OCI-LY1 (cell line): ENCODE measurements around the gene CSRP1.

Experiments used
- H2AFZ ChIP-seq: fragments of 200-600 bp; sonication (generic), shearing (Covaris generic); 2 replicates; pipeline ENCODE4 v1.6.0; 2014; ENCODE audit warnings: antibody characterized with exemption, mild to moderate bottlenecking, low read length
- H3F3A ChIP-seq: fragments of 200-600 bp; sonication (generic), shearing (Covaris generic); 2 replicates; pipeline ENCODE4 v1.6.0; 2014; ENCODE audit warnings: mild to moderate bottlenecking, antibody characterized with exemption, low read length, moderate library complexity; ENCODE audit not compliant: insufficient read depth
- H3K27ac ChIP-seq: fragments of 200-600 bp; sonication (generic); 2 replicates; pipeline ENCODE4 v1.5.1; 2014; ENCODE audit warnings: low read length, mixed run types, mild to moderate bottlenecking, low read depth; ENCODE audit not compliant: poor library complexity, severe bottlenecking
- H3K27me3 ChIP-seq: fragments of 200-600 bp; sonication (generic); 2 replicates; pipeline ENCODE4 v1.6.0; 2014; ENCODE audit warnings: antibody characterized with exemption, mild to moderate bottlenecking, low read length, moderate library complexity; ENCODE audit not compliant: insufficient read depth
- H3K36me3 ChIP-seq: fragments of 200-600 bp; sonication (generic); 2 replicates; pipeline ENCODE4 v1.6.1; 2014; ENCODE audit warnings: mild to moderate bottlenecking, antibody characterized with exemption, low read length, moderate library complexity, mixed read lengths; ENCODE audit not compliant: insufficient read depth
- H3K4me1 ChIP-seq: fragments of 200-600 bp; sonication (generic); 2 replicates; pipeline ENCODE4 v1.5.1; 2014; ENCODE audit warnings: mild to moderate bottlenecking, low read length, moderate library complexity; ENCODE audit not compliant: insufficient read depth, severe bottlenecking
- H3K4me2 ChIP-seq: fragments of 200-600 bp; sonication (generic), shearing (Covaris generic); 2 replicates; pipeline ENCODE4 v1.6.1; 2014; ENCODE audit warnings: low read length
- H3K4me3 ChIP-seq: fragments of 200-600 bp; sonication (generic); 2 replicates; pipeline ENCODE4 v1.5.1; 2014; ENCODE audit warnings: low read length, low read depth, mild to moderate bottlenecking, mixed read lengths; ENCODE audit not compliant: poor library complexity, severe bottlenecking
- H3K79me2 ChIP-seq: fragments of 200-600 bp; shearing (Covaris generic); 2 replicates; pipeline ENCODE4 v1.6.1; 2016; ENCODE audit warnings: mixed run types, low read length, mixed read lengths; ENCODE audit not compliant: insufficient read depth
- H3K9ac ChIP-seq: fragments of 200-600 bp; sonication (generic), shearing (Covaris generic); 2 replicates; pipeline ENCODE4 v1.6.1; 2014; ENCODE audit warnings: mild to moderate bottlenecking, low read length, mixed read lengths
- H3K9me2 ChIP-seq: fragments of 200-600 bp; sonication (generic), shearing (Covaris generic); 2 replicates; pipeline ENCODE4 v1.6.1; 2014; ENCODE audit warnings: low read depth, mild to moderate bottlenecking, low read length, mixed read lengths
- H3K9me3 ChIP-seq: fragments of 200-600 bp; shearing (Covaris generic); 2 replicates; pipeline ENCODE4 v1.6.1; 2014; ENCODE audit warnings: low read length, mixed read lengths
- H4K20me1 ChIP-seq: fragments of 200-600 bp; sonication (generic), shearing (Covaris generic); 2 replicates; pipeline ENCODE4 v1.6.0; 2016; ENCODE audit warnings: mild to moderate bottlenecking, low read length; ENCODE audit not compliant: insufficient read depth
- EZH2 ChIP-seq: fragments of 200-600 bp; sonication (generic), shearing (Covaris generic); IDR thresholded peaks from 2 replicates; pipeline ENCODE4 v1.8.0; 2017; ENCODE audit warnings: borderline replicate concordance, mixed run types, mild to moderate bottlenecking, antibody characterized with exemption, low read length, moderate library complexity, mixed read lengths
- TF ChIP-seq, protein P1 (sequence below): fragments of 200-600 bp; sonication (generic), shearing (Covaris generic); IDR thresholded peaks from 2 replicates; pipeline ENCODE4 v1.5.1; 2017; ENCODE audit warnings: mild to moderate bottlenecking, antibody characterized with exemption, low read length, moderate library complexity, mixed read lengths

The CSRP1 gene

DNA sequence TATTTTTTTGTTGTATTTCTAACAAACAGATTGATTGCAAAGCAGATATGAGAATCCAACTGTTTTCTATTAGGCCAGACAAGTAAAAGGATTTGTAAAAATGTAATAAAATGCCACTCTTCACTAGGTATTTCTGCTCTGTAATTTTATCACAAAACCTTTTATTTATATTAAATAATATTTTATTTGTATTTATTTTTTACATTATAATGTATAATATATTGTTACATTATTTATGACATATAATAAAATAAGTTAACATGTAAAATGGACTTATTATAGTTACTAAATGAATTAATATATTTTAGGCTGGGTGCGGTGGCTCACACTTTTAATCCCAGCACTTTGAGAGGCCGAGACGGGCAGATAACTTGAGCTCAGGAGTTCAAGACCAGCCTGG lies 72.7 kb downstream of the CSRP1 start:
- H3K4me3 ChIP-seq, result no peak overlapping the region
- H3K36me3 ChIP-seq, result no peaks in the 10 kb centered on the region
- H2AFZ ChIP-seq, result no peak overlapping the region
- no peaks in the 10 kb centered on the region for H4K20me1 ChIP-seq
- H3K27ac ChIP-seq, result no peak overlapping the region
- H3K4me2 ChIP-seq, result no peak overlapping the region
- H3K9ac ChIP-seq, result no peak overlapping the region
- H3K9me2 ChIP-seq, result no peaks in the 10 kb centered on the region
- no peaks in the 10 kb centered on the region for H3K79me2 ChIP-seq
- TF ChIP-seq EZH2, result no peak
- TF ChIP-seq, protein P1, sequence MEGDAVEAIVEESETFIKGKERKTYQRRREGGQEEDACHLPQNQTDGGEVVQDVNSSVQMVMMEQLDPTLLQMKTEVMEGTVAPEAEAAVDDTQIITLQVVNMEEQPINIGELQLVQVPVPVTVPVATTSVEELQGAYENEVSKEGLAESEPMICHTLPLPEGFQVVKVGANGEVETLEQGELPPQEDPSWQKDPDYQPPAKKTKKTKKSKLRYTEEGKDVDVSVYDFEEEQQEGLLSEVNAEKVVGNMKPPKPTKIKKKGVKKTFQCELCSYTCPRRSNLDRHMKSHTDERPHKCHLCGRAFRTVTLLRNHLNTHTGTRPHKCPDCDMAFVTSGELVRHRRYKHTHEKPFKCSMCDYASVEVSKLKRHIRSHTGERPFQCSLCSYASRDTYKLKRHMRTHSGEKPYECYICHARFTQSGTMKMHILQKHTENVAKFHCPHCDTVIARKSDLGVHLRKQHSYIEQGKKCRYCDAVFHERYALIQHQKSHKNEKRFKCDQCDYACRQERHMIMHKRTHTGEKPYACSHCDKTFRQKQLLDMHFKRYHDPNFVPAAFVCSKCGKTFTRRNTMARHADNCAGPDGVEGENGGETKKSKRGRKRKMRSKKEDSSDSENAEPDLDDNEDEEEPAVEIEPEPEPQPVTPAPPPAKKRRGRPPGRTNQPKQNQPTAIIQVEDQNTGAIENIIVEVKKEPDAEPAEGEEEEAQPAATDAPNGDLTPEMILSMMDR, result no peak
- H3K27me3 ChIP-seq, result no peaks in the 10 kb centered on the region
- H3K4me1 ChIP-seq, result no peaks in the 10 kb centered on the region
- no peaks in the 10 kb centered on the region for H3K9me3 ChIP-seq
- H3F3A ChIP-seq, result no peaks in the 10 kb centered on the region

DNA sequence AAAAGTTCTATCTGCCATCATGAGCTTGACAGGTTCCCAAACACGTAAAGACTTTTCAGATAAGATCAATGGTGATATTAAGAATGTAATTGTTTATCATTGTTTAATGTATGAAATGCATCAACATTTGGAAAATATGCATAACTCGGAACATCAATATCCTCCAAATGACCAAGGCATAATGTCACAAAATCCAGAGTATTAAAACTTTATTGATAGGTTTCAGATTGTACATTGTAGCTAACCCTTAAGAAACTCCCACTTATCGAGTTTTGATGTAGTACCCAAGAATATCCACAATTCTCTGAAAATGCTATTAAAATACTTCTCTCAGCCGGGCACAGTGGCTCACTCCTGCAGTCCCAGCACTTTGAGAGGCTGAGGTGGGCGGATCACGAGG lies 73.3 kb downstream of the CSRP1 start:
- TF ChIP-seq, protein P1, result no peak
- no peak for TF ChIP-seq EZH2
- no peaks in the 10 kb centered on the region for H3K9me2 ChIP-seq
- H3K9ac ChIP-seq, result no peak overlapping the region
- H3K36me3 ChIP-seq, result no peaks in the 10 kb centered on the region
- H3K79me2 ChIP-seq, result no peaks in the 10 kb centered on the region
- H2AFZ ChIP-seq, result no peak overlapping the region
- H4K20me1 ChIP-seq, result no peaks in the 10 kb centered on the region
- no peak overlapping the region for H3K4me3 ChIP-seq
- no peak overlapping the region for H3K4me2 ChIP-seq
- H3K27ac ChIP-seq, result no peak overlapping the region
- H3F3A ChIP-seq, result no peaks in the 10 kb centered on the region
- H3K27me3 ChIP-seq, result no peaks in the 10 kb centered on the region
- H3K9me3 ChIP-seq, result no peaks in the 10 kb centered on the region
- no peaks in the 10 kb centered on the region for H3K4me1 ChIP-seq
